HepG2 (cell line): ENCODE data around the gene PTPRM. TPM values are rescaled to one million over a fixed set of nuclear protein-coding genes. Genes with fewer than 3 reads are reported as not detected.

Experiments used
- ATAC-seq: fragments of 200-7000 bp; cut with Tn5 transposase; 3 replicates; pipeline ENCODE4 v1.9.1; 2020; ENCODE audit warnings: mild to moderate bottlenecking, moderate library complexity
- BruUV-seq: library from RNA; stranded (reverse); fragments of 400-500 nt; replicated peaks from 2 replicates; lab custom pipeline; 2021; lab: Mats Ljungman, UMichigan
- CTCF ChIA-PET: fragments of 300-600 bp; formaldehyde crosslinking; extraction: SDS; loops from one replicate; lab custom pipeline; 2021; ENCODE audit warnings: low total read pairs, inconsistent platforms, low intra/inter-chr PET ratio; lab: Yijun Ruan, JAX
- POLR2A ChIA-PET: fragments of 350-600 bp; sonication (Branson Sonifier 250); formaldehyde crosslinking; loops from one replicate; lab custom pipeline; 2020; ENCODE audit warnings: antibody characterized with exemption, inconsistent platforms; lab: Yijun Ruan, JAX
- DNase-seq: peaks from one replicate; pipeline ENCODE4 v3.0.0-alpha.2; 2015; ENCODE audit warnings: low spot score
- FAIRE-seq: peaks from 3 replicates; lab custom pipeline; 2011; peaks lifted over from hg19 to GRCh38; lab: Jason Lieb, UNC
- H2AFZ ChIP-seq: one replicate; pipeline ENCODE4 v1.6.1; 2011; ENCODE audit warnings: low read length, inconsistent platforms
- H3K27ac ChIP-seq: fragments of 300-600 bp; 3 replicates; pipeline ENCODE4 v1.8.0; 2011; ENCODE audit warnings: mixed run types, mild to moderate bottlenecking, mixed read lengths, low read length, inconsistent platforms; ENCODE audit not compliant: insufficient read depth; ENCODE audit errors: extremely low read length
- H3K27me3 ChIP-seq, 2 experiments: fragments of 200-600 bp in 1 of 2; 2 replicates in 1 of 2; 3 replicates in 1 of 2; pipeline versions ENCODE4 v1.6.0 to v1.8.0; 2011; ENCODE audit warnings: low read length in 2 of 2, mild to moderate bottlenecking in 2 of 2, moderate library complexity in 2 of 2, inconsistent platforms in 1 of 2; ENCODE audit not compliant: insufficient read depth in 2 of 2, control insufficient read depth in 1 of 2
- H3K36me3 ChIP-seq, 2 experiments: fragments of 200-600 bp in 1 of 2; replicated peaks in 1 of 2; 2 replicates in 1 of 2; 3 replicates in 1 of 2; pipeline versions ENCODE4 v1.5.1 to v1.8.0; 2011; ENCODE audit warnings: low read length in 2 of 2, inconsistent platforms in 1 of 2; ENCODE audit not compliant: insufficient read depth in 2 of 2, control insufficient read depth in 1 of 2
- H3K4me1 ChIP-seq: 2 replicates; pipeline ENCODE4 v1.5.1; 2012; ENCODE audit warnings: low read length, inconsistent platforms; ENCODE audit not compliant: insufficient read depth
- H3K4me2 ChIP-seq: 2 replicates; pipeline ENCODE4 v1.6.0; 2011; ENCODE audit warnings: low read depth, low read length, inconsistent platforms
- H3K4me3 ChIP-seq, 3 experiments: fragments of 200-600 bp in 1 of 3; sonication (generic), shearing (Covaris generic) in 1 of 3; replicated peaks in 1 of 3; 2 replicates each; pipeline ENCODE4 v1.5.1; 2011 to 2016; ENCODE audit warnings: low read length in 3 of 3, inconsistent platforms in 2 of 3, low read depth in 2 of 3, mild to moderate bottlenecking in 2 of 3, control low read depth in 1 of 3, mixed read lengths in 1 of 3; ENCODE audit not compliant: insufficient read depth in 1 of 3
- H3K79me2 ChIP-seq: one replicate; pipeline ENCODE4 v1.6.1; 2011; ENCODE audit warnings: low read length, inconsistent platforms; ENCODE audit not compliant: insufficient read depth
- H3K9ac ChIP-seq: 2 replicates; pipeline ENCODE4 v1.6.0; 2011; ENCODE audit warnings: mild to moderate bottlenecking, low read depth, low read length, inconsistent platforms; ENCODE audit not compliant: insufficient read depth
- H3K9me3 ChIP-seq: 2 replicates; pipeline ENCODE4 v1.5.1; 2012; ENCODE audit warnings: mild to moderate bottlenecking, low read length
- H4K20me1 ChIP-seq: 2 replicates; pipeline ENCODE4 v1.6.0; 2011; ENCODE audit warnings: inconsistent platforms, mild to moderate bottlenecking, low read length, moderate library complexity; ENCODE audit not compliant: insufficient read depth
- KAT8 ChIP-seq: IDR thresholded peaks from 2 replicates; pipeline ENCODE4 v1.6.1; 2016; ENCODE audit warnings: missing genetic modification reagents, missing compliant biosample characterization
- TEAD2 ChIP-seq: sonication (generic); formaldehyde crosslinking; IDR thresholded peaks from 2 replicates; pipeline ENCODE4 v1.9.0; 2021; ENCODE audit warnings: missing genetic modification reagents
- THRA ChIP-seq: sonication (generic); formaldehyde crosslinking; IDR thresholded peaks from 2 replicates; pipeline ENCODE4 v1.4.0; 2020; ENCODE audit warnings: missing genetic modification reagents, borderline replicate concordance
- ZFAT ChIP-seq: sonication (generic); formaldehyde crosslinking; conservative IDR thresholded peaks from 2 replicates; pipeline ENCODE4 v1.8.1; 2023; ENCODE audit warnings: missing genetic modification reagents, inconsistent platforms
- ZFP62 ChIP-seq: sonication (generic); formaldehyde crosslinking; IDR thresholded peaks from 2 replicates; pipeline ENCODE4 v1.4.0; 2020; ENCODE audit warnings: missing genetic modification reagents
- ZNF136 ChIP-seq: sonication (generic); formaldehyde crosslinking; IDR thresholded peaks from 2 replicates; pipeline ENCODE4 v1.8.1; 2022; ENCODE audit warnings: low read depth, mild to moderate bottlenecking, moderate library complexity, missing genetic modification reagents
- ZNF30 ChIP-seq: sonication (generic); formaldehyde crosslinking; IDR thresholded peaks from 2 replicates; pipeline ENCODE4 v1.5.0; 2020; ENCODE audit warnings: mild to moderate bottlenecking, missing genetic modification reagents
- ZNF570 ChIP-seq: sonication (generic); formaldehyde crosslinking; IDR thresholded peaks from 2 replicates; pipeline ENCODE4 v1.4.0; 2020; ENCODE audit warnings: mild to moderate bottlenecking, missing genetic modification reagents, borderline replicate concordance
- ZNF7 ChIP-seq: IDR thresholded peaks from 2 replicates; pipeline ENCODE4 v1.6.1; 2016; ENCODE audit warnings: missing biosample characterization, missing genetic modification reagents
- ZNF75D ChIP-seq: sonication (generic); formaldehyde crosslinking; IDR thresholded peaks from 2 replicates; pipeline ENCODE4 v1.8.1; 2023; ENCODE audit warnings: missing genetic modification reagents, mild to moderate bottlenecking, borderline replicate concordance
- ZNF816 ChIP-seq: sonication (generic); formaldehyde crosslinking; IDR thresholded peaks from 2 replicates; pipeline ENCODE4 v1.8.0; 2022; ENCODE audit warnings: missing genetic modification reagents, mild to moderate bottlenecking, borderline replicate concordance
- WGBS: methylation state at CpG from one replicate; pipeline ENCODE4 v1.1.6; 2017; ENCODE audit warnings: low lambda C conversion rate; 5-methylcytosine and 5-hydroxymethylcytosine counted together
- in situ Hi-C: cut with HindIII; loops from 2 replicates; pipeline ENCODE4 v1.10.0; 2017; ENCODE audit warnings: low pct_unique_long_range_greater_than_20kb; ENCODE audit not compliant: extremely low pct_ligation_motif_present
- intact Hi-C: fragments of 100-400 bp; cut with micrococcal nuclease; formaldehyde crosslinking; loops from one replicate; pipeline ENCODE4 v1.10.0; 2022; ENCODE audit not compliant: unreplicated experiment
- polyA plus RNA-seq, 8 experiments: library from polyadenylated mRNA; depleted of rRNA in 3 of 8; stranded (reverse) in 7 of 8; unstranded in 1 of 8; fragments of >200 nt; fragmentation: Illumina TruSeq in 4 of 8; extraction: Trizol in 4 of 8; gene quantifications; 2 replicates each; pipeline versions ENCODE4 v1.2.1 to v1.2.3, GENCODE V29; 2011 to 2016; ENCODE audit warnings: low read depth in 4 of 8, missing spikeins in 1 of 8, mixed read lengths in 1 of 8; ENCODE audit not compliant: insufficient read depth in 1 of 8
- total RNA-seq, 5 experiments: library from RNA; depleted of rRNA; stranded (reverse); fragments of >200 nt; fragmentation: Illumina TruSeq; extraction: Trizol; gene quantifications; 2 replicates each; pipeline ENCODE4 v1.2.3, GENCODE V29; 2016; ENCODE audit warnings: low read depth in 1 of 5
- TF ChIP-seq, protein P1 (sequence below): sonication (generic); formaldehyde crosslinking; IDR thresholded peaks from 2 replicates; pipeline ENCODE4 v1.4.0; 2020; ENCODE audit warnings: mild to moderate bottlenecking, missing genetic modification reagents, borderline replicate concordance
- TF ChIP-seq, protein P2 (sequence below): sonication (generic); formaldehyde crosslinking; IDR thresholded peaks from 2 replicates; pipeline ENCODE4 v1.4.0; 2020; ENCODE audit warnings: mild to moderate bottlenecking, low read depth, missing genetic modification reagents

The PTPRM gene
- total and polyA plus RNA-seq, 2 of the 13 experiments (the other 11 are each of a cell fraction or from before 2014, with no cell fraction given) = 12.6 to 108 TPM

DNA sequence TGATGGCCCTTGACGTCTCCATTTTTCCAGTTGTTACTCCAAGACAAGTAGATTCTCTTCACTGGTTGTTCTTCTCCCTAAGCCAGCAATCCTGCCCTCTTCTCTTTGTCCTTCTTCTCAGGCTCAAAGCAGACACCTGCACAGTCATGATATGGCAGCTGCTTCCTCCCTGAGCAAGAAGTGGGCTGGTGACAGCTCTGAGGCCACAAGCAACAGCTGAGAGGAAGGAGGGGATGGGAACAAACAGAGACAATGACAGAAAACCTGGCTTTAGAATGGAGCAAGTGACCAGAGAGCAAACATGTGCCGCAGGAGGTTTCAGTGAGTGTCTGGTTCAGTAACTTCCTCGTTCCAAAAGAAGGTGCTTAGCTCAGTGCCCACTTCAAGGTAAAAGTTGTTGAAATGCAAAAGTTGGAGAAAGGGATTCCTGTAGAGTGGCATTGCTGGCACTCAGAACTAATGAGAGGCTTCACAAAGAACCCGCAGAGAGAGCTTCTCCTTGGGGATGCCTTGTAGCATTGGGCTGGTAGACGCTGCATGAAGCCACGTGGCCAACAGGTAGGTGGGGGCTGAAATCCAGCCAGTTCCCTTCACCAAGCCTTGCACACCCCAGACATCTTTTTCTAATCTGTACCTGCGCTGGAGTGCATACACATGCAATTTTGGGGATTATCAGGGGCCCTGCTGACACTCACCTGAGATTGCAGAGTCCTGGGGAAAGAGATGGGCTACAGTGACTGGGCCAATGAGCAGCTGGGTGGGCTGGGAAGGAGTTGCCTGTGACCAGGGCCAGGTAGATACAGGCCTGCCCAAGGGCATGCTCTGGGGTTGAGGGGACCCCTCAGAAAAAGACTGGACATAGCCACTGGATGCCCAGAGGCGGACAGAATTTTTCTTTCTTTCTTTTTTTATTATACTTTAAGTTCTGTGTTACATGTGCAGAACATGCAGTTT lies 888.8 kb downstream of the PTPRM start:
- no peak overlapping the region for H3K27ac ChIP-seq
- TF ChIP-seq ZNF30 (CRISPR knock-in tag) (no peak), THRA (CRISPR knock-in tag) (no peak), ZNF570 (CRISPR knock-in tag) (no peak), KAT8 (CRISPR knock-in tag) (no peak), ZFAT (no peak), ZNF136 (CRISPR knock-in tag) (no peak), ZNF7 (no peak), ZNF816 (CRISPR knock-in tag) (no peak), ZNF75D (CRISPR knock-in tag) (no peak), TEAD2 (no peak), ZFP62 (CRISPR knock-in tag) (no peak)
- TF ChIP-seq, protein P1, sequence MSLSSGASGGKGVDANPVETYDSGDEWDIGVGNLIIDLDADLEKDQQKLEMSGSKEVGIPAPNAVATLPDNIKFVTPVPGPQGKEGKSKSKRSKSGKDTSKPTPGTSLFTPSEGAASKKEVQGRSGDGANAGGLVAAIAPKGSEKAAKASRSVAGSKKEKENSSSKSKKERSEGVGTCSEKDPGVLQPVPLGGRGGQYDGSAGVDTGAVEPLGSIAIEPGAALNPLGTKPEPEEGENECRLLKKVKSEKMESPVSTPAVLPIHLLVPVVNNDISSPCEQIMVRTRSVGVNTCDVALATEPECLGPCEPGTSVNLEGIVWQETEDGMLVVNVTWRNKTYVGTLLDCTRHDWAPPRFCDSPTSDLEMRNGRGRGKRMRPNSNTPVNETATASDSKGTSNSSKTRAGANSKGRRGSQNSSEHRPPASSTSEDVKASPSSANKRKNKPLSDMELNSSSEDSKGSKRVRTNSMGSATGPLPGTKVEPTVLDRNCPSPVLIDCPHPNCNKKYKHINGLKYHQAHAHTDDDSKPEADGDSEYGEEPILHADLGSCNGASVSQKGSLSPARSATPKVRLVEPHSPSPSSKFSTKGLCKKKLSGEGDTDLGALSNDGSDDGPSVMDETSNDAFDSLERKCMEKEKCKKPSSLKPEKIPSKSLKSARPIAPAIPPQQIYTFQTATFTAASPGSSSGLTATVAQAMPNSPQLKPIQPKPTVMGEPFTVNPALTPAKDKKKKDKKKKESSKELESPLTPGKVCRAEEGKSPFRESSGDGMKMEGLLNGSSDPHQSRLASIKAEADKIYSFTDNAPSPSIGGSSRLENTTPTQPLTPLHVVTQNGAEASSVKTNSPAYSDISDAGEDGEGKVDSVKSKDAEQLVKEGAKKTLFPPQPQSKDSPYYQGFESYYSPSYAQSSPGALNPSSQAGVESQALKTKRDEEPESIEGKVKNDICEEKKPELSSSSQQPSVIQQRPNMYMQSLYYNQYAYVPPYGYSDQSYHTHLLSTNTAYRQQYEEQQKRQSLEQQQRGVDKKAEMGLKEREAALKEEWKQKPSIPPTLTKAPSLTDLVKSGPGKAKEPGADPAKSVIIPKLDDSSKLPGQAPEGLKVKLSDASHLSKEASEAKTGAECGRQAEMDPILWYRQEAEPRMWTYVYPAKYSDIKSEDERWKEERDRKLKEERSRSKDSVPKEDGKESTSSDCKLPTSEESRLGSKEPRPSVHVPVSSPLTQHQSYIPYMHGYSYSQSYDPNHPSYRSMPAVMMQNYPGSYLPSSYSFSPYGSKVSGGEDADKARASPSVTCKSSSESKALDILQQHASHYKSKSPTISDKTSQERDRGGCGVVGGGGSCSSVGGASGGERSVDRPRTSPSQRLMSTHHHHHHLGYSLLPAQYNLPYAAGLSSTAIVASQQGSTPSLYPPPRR (CRISPR knock-in tag) = no peak
- TF ChIP-seq, protein P2, sequence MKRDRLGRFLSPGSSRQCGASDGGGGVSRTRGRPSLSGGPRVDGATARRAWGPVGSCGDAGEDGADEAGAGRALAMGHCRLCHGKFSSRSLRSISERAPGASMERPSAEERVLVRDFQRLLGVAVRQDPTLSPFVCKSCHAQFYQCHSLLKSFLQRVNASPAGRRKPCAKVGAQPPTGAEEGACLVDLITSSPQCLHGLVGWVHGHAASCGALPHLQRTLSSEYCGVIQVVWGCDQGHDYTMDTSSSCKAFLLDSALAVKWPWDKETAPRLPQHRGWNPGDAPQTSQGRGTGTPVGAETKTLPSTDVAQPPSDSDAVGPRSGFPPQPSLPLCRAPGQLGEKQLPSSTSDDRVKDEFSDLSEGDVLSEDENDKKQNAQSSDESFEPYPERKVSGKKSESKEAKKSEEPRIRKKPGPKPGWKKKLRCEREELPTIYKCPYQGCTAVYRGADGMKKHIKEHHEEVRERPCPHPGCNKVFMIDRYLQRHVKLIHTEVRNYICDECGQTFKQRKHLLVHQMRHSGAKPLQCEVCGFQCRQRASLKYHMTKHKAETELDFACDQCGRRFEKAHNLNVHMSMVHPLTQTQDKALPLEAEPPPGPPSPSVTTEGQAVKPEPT (CRISPR knock-in tag) = no peak
- TF ChIP-seq, all 625 proteins: peak for 0
- DNase-seq = no peak
- Histone ChIP-seq H3K4me2 (no peak overlapping the region), H3K4me3 (no peak overlapping the region), H3K4me1 (no peaks in the 10 kb centered on the region), H2AFZ (no peak overlapping the region), H3K36me3 (no peaks in the 10 kb centered on the region), H3K9ac (no peak overlapping the region), H4K20me1 (no peaks in the 10 kb centered on the region), H3K27me3 (0 out of 5 replicates have a peak, but pooled peaks cover 0 to 4% of the 10 kb centered on the region in 2 experiments), H3K79me2 (no peaks in the 10 kb centered on the region), H3K9me3 (no peaks in the 10 kb centered on the region)
- intact Hi-C loops (no loop called here), in situ Hi-C loops (no loop called here)
- POLR2A ChIA-PET = no interaction called here
- no peak for FAIRE-seq
- WGBS = 17% methylated on average over 8 of the region's 8 CpGs
- BruUV-seq = no TSS peak
- CTCF ChIA-PET = no interaction called here
- no peak for ATAC-seq
